ENCODE measurements around the gene S100PBP. TPM values are rescaled to one million over a fixed set of nuclear protein-coding genes. Genes with fewer than 3 reads are reported as not detected.

The S100PBP gene
- polyA plus RNA-seq, 3 donors: 31.7 to 46.5 (median 37.2) TPM

DNA sequence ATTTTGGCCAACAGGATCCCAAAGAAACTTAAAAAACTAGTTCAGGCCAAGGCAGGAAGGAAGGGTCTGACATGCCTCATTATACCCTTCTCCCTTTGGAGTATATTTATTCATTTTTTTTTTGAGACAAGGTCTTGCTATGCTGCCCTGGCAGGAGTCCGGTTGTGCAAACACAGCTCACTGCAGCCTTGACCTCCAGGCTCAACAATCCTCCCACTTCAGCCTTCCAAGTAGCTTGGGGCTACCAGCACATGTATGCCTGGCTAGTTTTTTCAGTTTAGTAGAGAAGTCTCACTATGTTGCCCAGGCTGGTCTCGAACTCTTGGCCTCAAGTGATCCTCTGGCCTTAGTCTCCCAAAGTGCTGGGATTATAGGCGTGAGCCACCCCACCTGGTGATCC lies 5.5 kb upstream of the S100PBP start:
- no peak for DNase-seq (ENCODE audit: extremely low read depth in 1 of 11, low read depth in 9 of 11, low spot score in 4 of 11)

DNA sequence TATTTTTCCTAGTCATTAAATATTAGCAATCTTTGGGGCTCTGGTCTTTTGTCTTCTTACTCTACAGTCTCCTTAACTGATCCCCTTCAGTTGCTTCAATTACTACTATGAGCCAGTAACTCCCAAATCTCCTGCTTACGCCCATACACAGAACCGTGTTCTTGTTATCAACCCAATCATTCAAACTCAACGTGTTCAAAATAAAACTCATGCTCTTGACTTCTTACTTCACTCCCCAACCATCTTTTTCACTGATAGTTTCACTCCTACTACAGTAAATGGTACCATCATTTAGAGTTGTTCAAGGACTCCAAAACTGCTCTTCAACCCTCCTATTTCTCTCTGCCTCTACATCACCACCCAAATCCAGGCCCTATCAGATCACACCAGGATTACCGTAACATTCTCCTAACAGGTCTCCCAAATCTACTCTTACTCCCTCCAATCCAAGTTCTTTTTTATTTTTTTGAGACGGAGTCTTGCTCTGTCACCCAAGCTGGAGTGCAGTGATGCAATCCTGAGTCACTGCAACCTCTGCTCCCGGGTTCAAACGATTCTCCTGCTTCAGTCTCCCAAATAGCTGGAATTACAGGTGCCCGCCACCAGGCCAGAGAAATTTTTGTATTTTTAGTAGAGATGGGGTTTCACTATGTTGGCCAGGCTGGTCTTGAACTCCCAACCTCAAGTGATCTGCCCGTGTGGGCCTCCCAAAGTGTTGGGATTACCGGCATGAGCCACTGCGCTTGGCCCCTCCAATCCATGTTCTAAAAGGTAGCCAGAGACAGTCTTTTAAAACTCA lies 3.3 kb upstream of the S100PBP start:
- no peak for DNase-seq (ENCODE audit: extremely low read depth in 1 of 11, low read depth in 9 of 11, low spot score in 4 of 11)

DNA sequence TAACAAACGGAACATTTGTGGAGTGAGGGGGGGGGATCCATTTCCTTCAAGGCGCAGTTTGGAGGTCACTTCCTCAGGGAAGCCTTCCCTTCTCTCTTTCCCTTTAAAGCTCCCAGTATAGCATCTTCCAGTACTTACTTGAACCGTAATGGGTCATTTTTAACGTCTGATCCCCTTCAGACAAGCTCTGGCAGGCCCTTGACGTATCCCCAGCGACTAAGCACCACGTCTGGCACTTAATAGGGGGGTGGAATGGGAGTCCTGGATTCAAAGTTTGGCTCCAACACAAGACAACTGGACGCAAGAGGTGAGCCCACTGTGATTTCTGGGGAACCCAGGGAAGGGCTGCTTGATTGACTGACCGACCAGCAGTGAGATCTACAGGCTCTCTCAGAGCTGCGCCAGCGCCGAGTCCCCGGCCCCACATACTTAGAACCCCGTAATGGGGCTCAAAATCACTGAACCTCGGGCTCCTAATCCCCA lies 736 bp upstream of the S100PBP start:
- DNase-seq (ENCODE audit: extremely low read depth in 1 of 11, low read depth in 9 of 11, low spot score in 4 of 11): peak in 4 of 11 donors; percentile 2 to 8 (median 4)

DNA sequence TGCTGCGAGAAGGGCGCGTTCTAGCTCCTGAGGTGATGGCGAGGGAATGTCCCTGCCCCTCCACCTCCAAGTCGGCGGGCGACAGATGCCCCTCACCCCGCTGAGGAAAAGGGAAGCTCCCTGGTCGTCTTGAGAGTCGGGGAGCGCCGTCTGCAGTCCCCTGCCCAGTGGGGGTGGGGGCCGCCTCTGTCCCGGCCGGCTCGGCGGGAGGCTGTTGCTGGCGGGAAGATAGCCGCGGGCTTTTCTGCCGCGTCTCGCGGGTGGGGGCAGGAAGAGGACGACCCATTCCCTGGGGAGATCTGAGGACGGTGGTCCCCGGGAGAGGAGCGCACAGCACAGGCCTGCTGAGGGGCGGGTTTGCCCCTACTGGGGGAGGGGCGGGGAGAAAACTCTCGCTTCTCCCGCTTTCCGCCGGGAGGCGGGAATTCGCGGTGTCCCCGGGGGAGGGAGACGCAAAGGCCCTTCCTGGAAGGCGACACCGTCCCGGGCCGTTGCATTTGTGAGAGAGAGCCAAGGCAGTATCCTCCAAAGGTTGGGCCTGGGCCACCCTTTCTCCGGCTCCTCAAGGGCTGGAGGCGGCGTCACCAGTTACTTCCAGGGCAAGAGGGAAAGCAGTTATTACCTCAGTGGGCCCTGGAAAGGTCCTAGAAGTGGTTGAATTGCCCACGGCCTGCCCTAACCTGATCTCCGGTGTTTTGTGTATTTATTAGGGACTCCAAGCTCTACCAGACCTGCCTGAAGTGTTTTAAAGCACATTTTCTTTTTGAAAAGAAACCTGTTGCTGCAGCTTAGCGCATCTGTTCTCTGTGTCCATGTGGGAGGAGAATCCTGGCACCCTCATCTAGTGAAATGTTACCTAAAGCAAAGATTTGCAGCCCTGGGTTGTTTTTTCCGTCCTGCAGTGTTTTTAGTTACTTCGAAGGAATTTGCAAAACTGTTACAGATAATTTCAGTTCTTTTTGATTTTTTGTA lies 648 bp downstream of the S100PBP start:
- peak; percentile 51 to 82 (median 75) for DNase-seq (ENCODE audit: extremely low read depth in 1 of 11, low read depth in 9 of 11, low spot score in 4 of 11)

DNA sequence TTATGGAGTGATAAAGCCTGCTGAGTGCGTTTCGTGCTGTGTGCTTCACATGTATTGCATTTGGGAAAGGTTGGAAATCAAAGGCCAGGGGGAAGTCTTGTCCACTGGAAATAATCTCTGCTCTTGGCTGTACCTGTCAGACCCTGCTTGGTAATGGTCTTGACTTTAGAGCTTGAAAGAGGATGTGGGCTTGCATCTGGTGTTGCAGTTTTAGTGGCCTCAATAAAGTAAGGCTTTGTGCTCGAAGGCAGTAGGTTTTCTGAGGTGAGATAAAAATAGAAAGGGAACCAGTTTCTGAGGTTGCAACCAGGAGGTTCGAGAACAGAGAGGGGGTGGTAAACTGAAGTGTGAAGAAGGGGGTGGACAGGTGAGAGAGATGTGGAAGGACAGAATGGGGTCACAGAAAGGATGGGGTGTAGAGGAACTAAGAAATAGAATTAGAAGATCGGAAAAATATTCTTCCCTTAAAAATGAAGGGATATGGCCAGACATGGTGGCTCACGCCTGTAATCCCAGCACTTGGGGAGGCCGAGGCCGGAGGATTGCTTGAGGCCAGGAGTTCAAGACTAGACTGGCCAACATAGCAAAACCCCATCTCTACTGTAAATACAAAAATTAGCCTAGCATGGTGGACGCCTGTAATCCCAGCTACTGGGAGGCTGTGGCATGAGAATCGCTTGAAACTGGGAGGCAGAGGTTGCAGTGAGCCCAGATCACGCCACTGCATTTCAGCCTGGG lies 1.5 kb downstream of the S100PBP start:
- DNase-seq (ENCODE audit: extremely low read depth in 1 of 11, low read depth in 9 of 11, low spot score in 4 of 11): peak in 1 of 11 donors; percentile 0

DNA sequence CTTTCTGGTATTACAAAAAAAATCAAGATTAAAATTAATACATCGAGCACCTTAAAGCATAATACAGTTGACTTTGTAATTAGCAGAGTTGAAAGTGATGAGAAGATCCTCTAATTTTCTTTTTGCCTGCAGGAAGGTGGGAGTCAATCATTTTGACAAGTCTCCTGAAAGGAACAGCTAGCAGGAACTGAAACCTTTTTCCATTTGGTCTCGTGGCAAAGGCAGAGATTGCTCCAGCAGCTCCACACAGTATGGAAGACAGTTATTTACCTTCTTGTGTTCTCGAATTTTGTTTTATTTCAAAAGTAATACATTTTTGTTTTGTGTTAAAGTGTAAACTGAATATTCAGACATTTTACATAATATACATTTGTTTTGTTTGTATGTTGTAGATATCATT lies 7.7 kb downstream of the S100PBP start:
- DNase-seq (ENCODE audit: extremely low read depth in 1 of 11, low read depth in 9 of 11, low spot score in 4 of 11): no peak

DNA sequence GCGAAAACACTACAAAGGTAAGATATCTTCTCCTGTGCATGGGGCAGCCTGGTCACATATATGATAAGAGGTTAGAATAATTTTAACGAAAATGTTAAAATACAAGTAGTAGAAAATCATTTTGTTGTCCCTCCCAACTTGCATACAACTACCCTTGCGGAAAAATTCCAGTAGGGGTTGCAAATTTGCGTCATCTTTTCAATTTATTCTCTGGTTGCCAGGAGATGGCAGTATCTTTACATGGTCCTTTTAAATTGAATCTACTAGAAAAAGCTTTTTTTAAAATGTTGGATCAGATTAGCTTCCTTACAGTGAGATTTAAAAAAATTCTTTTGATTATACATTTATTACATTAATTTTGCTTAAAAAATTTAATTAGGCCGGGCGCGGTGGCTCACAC lies 10.9 kb downstream of the S100PBP start:
- DNase-seq (ENCODE audit: extremely low read depth in 1 of 11, low read depth in 9 of 11, low spot score in 4 of 11): peak in 4 of 11 donors; percentile 8 to 21 (median 18)

DNA sequence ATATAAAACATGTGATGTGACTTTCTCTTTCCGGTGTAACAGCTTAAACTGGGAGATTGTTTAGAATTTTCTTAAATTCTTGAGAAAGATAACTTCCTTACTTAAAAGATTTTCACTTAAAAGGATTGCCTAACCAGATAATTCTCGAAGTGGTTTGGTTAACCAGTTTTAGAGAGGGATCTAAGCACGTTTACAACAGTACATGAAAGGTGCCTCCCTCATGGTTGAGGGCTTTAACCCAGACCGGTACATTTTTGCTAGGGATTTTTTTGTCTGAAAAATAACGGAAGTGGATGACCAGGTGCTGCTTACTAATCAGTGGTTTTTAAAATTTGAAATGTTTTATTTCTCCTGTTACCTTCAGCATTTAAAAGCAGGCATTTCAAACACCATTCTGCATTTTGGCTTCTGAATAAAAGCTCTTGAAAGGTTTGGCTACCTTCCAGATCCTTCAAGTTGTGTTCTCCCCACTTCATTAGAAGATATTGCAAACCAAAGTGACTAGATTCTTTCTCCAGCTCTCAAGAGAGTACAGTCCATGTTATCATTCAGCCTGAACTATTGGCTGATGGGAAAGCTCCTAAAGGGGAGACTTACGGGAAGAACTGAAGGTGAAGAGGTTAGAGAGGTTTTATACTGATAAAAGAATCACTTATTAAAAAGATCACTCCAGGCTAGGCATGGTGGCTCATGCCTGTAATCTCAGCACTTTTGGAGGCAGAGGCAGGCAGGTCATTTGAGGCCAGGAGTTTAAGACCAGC lies 12.8 kb downstream of the S100PBP start:
- no peak for DNase-seq (ENCODE audit: extremely low read depth in 1 of 11, low read depth in 9 of 11, low spot score in 4 of 11)

DNA sequence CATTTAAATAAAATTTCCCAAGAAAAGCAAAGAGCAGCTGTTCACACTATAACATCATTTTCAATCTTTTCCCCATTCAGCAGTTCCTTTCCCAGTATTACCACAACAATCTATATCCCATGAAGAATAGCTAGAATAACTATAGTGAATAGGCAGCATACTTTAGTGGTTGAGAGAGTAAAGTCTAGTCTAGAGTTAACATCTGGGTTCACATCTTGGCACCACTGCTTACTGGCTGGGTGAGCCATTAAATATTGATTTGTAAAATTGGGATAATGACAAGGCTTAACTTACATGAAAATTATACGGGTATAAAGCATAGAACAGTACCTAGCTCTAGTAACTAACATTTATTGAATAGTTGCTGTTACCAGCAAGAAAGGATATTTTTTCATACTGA lies 14.4 kb downstream of the S100PBP start:
- DNase-seq (ENCODE audit: extremely low read depth in 1 of 11, low read depth in 9 of 11, low spot score in 4 of 11): no peak

DNA sequence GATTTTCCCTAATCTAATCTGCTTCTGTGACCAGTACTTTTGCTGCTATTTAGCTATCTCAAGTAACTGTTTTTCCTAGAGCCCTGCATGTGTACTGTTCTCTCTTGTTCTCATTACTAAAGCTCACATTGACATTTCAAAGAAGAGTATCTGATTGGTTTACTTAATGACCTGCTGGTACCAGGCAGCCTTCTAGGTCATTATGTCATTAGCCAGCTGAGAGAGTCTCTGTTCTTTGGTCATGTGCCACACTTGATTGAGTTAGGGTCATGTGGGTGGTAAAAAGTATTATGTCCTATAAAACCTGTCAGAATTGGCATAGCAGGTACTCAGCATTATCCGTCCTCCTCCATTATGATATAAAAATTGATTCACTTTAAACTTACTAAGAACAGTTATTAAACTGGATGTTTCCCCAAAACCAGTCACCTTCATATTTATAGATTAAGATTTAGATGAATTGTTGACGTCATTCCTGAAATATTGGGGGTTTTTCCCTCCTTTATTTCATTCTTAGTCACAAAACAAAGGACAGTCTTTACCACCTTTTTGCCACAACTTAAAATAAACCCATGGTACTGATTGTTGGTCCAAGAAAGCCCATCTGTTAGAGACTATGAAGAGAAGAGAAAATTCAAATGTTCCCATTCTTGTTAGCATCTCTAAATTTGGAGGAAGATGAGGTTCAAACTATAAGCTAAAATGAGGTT lies 31.1 kb downstream of the S100PBP start:
- no peak for DNase-seq (ENCODE audit: extremely low read depth in 1 of 11, low read depth in 9 of 11, low spot score in 4 of 11)

DNA sequence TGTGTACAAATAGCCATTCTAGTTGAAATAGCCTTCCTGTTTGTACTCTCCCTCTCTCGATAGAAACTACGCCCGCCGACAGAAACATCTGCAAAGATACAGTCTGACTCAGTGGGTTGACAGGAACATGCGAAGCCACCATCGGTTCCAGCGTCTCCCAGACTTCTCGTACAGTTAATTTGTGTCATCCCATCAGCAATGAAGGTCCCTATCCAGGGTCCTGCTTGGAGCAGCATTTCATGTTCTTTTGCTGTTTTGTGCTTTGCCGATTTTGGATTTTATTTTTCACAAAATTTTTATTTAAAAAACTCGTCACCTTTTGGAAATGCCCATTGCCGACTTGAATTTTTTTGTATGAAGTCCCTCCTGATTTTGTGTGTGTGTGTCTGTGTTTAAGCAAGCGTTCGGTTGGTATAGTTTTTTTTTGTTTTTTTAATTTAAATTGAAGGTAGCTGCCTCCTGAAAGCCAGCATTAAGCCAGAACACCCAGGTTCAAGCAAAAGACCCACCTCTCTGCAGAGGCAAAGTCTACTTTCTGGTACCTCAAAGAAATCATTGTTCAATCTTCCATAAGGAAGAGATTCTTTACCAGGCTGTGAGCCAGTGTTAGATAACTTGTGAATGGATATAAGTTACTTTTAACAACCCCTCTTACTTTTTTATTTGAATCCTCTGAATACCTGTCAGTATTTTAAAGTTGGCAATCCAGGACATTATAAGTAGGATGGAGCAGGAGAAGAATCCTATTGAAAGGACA lies 38.6 kb downstream of the S100PBP start:
- no peak for DNase-seq (ENCODE audit: extremely low read depth in 1 of 11, low read depth in 9 of 11, low spot score in 4 of 11)

DNA sequence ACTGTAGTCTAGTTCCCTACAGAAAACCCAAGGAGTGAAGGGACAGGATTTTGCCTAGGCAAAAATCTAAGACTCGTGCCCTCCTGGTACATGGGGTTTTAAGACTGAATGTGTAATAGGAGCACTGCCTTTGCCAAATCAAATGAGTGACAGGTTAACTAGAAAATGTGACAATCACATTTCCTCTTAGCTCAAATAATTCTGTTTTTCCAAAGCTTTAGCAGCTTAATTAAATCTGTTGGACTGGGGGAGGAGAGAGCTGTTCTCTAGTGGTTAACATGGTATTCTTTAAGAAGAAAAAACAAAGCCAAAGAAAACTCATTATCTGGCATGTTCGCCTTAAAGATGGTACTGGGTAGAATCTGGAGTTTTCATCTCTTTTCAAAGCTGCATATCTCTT lies 40.7 kb downstream of the S100PBP start:
- no peak for DNase-seq (ENCODE audit: extremely low read depth in 1 of 11, low read depth in 9 of 11, low spot score in 4 of 11)

DNA sequence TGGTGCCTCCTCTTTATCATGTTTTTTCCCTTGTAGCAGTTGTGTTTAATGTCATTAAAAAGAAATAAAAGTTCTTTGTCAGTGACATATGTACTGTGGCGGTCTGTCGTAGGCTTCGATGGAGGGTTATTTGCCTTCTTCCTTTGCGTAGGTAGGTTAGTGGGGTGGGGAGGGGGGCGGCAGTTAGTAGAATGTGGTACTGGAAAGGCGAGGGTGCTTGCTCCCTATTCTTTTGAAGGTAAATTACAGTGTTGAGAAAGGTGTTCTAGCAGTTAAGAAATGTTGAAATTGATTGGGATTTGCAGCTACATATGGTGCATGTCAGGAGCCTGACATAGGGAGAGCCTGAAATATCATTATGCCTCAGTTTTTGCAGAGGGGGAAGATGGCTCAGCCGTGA lies 41.3 kb downstream of the S100PBP start:
- no peak for DNase-seq (ENCODE audit: extremely low read depth in 1 of 11, low read depth in 9 of 11, low spot score in 4 of 11)

DNA sequence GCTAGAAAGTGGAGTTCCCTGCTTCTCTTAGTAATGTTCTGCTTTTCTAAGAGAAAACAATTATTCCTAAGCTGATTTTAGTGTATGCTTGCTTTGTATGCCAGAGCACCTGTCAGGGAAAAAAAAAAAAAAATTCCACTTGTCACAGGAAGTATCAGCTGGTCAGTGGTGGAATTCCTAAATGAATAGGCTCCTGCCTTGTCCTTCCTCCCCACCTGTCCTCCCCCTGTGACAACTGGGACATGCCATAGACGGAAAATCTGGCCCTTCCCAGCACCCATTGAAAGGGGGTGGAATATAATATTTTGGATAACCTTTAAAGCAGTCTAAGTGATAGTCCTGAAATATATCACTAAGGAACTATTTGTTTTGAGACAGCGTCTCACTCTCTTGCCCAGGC lies 42.5 kb downstream of the S100PBP start:
- DNase-seq (ENCODE audit: extremely low read depth in 1 of 11, low read depth in 9 of 11, low spot score in 4 of 11): no peak

DNA sequence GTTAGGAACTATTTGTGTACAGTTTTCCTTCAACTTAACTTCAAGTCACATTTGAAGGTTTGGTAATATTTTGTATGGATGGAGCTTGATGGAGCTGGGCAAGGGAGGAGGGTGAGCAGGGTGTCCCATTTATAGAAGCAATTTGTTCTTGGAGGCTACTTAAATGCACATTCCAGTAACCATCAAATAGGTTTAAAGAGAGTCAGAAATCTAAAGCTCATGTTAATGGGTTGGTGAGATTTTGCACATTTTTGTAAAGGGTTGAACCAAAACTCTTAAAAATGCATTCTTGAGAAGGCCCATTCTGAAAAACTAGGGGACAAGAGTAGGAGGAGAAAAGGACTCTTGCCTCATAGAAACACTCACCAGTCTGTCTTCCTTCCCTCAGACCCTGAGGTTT lies 43.1 kb downstream of the S100PBP start:
- no peak for DNase-seq (ENCODE audit: extremely low read depth in 1 of 11, low read depth in 9 of 11, low spot score in 4 of 11)

DNA sequence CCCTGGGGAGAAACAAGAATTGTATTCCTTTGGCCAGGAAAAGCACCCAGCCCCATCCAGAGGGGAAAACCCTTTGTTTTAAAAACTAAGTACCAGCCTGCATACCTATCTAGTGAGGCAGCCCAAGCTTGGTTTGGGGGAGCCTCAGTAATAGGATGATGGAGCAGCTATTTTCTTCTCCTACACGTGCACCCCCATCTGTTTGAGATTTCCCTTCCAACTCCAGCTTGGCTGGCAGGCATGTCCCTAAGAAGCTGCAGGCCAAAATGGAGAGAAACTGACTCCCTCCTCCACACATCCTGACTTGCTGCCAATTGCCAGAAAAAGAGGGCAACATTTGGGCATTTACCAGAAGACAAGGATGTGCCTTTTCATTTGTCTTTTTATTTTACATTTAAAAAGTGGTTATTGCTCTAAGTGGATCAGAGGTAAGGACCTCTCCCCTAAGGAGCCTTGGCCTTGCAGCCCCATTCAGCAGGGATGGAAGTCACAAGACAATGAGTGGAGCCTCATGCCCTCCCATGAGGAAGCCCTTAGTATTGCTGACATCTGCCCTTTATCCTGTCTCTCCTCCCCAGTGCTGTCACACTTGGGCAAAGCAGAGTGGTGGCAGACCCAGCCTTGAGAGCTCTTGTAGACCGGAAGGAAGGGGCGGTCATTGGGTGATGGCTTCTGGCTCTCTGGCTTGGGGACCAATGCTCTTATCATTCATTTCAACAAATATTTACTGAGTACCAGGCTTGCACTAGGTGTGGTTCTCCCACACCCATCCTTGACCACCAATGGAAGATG lies 44.6 kb downstream of the S100PBP start:
- DNase-seq (ENCODE audit: extremely low read depth in 1 of 11, low read depth in 9 of 11, low spot score in 4 of 11): no peak
